GM15510 (cell line): ENCODE results near the gene CDH12.

Source experiments
- POLR2A ChIP-seq: IDR thresholded peaks from 3 replicates; pipeline ENCODE4 v1.6.1; 2011; ENCODE audit warnings: borderline replicate concordance; ENCODE audit not compliant: insufficient read length; ENCODE audit errors: extremely low read depth

CDH12 gene

DNA sequence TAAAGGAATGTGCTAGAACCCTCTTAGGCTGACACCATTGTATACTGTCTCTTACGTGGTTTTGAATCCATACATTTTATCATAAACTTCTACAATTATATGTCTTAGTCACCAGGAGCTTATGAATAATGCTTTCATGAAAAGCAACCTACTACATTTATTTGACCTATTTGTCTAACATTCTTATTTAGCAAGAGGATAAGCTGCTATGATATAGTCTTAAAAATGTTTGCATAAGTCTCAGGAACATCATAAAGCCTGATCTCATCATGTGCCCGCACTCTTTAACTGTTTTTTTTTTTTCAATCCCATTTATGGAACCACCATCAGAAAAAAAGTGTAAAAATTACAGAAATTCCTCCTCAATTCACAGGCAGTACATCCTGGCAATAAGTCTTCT, 59.7 kb downstream of the CDH12 start:
- TF ChIP-seq POLR2A: no peak

DNA sequence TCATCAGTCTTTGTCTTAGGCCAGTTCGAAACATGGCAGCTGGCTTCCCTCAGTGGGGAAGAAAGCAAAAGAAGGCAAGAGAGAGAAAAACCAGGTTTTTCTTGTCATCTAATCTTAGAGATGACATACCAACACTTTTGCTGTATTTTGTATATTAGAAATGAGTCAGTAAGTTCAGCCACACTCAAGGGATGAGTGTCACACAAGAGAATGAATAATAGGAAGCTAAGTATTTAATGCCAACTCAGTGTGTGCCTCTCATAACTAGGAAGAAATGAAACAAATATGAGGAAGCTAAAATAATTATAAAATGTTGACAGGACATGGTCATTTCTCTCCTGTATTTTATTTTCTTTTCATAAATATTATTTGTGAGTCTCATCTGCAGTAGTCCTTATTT, 65.3 kb downstream of the CDH12 start:
- TF ChIP-seq POLR2A: no peak

DNA sequence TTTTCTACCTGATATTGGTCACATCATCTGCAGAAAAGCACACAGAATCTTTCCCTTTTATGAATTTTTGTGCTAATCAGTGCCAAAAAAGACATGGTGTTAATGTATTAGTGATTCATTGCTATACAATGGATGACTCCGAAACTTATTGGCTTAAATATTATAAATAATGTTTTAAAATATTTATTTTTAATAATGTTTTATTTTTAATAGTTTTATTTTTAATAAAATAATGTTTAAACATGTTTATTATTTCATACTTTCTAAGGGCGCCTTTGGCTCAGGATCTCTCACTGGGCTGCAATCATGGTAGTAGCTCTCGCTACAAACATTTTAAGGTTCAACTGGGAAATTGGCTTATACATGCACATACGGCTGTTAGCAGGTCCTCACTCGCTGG, 65.7 kb downstream of the CDH12 start:
- TF ChIP-seq POLR2A: no peak

DNA sequence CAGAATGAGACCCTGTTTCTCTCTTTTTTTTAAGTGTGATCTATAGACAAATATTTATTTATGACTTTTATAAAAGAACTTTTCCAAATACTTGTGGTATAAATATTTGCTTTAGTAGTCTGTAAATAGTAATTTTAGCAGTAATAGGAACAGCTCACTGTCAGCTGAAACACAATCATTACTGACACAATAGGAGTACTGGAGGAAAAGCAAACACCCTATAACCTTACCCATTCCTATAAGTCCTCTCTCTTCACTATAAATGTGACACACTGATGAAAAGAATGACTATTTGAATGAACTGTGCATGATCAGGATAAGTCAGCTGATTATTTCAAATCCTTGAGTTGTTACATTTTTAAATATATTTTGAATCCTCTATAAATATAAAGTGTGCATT, 72.4 kb downstream of the CDH12 start:
- no peak for TF ChIP-seq POLR2A

DNA sequence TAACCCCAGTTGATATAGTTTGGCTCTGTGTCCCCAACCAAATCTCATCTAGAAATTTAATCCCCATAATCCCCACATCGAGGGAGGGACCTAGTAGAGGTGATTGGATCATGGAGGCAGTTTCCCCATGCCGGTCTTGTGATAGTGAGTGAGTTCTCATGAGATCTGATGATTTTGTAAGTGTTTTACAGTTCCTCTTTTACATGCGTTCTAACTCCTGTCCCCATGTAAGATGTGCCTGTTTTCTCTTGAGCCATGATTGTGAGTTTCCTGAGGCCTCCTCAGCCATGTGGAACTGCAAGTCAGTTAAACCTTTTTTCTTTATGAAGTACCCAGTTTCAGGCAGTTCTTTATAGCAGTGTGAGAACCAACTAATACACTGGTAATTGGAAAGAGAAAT, 73.6 kb downstream of the CDH12 start:
- TF ChIP-seq POLR2A: no peak

DNA sequence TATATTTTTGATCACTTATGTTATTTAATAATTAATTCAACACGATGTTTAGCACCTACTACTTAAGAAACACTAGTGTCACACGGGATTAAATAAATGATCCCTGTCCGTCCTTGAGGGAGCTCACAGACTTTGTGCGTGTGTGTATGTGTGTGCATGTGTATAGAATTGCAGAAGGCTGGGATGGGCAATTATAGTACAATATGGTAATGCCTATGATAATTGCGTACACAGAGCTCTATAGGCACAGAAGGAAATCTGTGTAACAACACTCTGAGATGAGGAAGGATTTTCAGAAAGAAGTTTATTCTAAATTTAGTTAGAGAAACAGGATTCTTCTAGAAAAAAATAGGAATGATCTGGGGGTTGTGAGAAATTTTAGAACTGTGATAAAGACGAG, 76.9 kb downstream of the CDH12 start:
- no peak for TF ChIP-seq POLR2A

DNA sequence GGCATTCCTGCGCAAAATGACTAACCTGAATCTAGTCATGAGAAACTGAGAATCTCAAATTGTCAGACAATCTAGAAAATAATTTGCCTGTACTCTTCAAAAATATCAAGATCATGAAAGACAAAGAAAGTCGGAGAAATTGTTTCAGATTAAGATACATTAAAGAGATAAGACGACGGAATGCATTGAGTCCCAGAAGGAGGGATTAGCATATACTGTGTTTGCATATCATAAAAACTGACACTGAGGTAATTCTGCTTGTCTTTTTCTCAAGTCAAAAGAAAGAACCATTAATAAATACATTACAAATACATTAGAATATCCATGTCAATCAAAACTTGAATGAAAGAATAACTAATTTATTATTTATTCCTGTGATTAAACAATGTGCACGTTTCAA, 88.4 kb downstream of the CDH12 start:
- no peak for TF ChIP-seq POLR2A

DNA sequence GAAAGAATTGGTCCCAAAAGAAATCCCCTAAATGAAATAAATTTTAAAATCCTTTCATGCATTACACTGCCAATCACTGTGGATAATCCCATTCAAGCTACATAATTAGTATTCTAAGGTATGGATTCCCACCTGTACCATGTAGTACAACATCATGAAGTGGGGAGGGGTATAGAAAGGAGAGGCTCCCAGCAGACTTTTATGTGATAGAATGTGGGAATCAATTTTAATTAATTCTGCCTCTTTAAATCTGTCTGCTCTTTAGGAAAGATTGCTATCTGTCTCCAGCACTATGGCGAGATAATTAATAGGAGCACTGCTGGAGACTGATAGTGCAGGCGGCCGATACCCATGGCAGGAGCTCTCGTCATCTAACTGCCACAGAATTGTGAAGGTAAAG, 95.4 kb downstream of the CDH12 start:
- no peak for TF ChIP-seq POLR2A

DNA sequence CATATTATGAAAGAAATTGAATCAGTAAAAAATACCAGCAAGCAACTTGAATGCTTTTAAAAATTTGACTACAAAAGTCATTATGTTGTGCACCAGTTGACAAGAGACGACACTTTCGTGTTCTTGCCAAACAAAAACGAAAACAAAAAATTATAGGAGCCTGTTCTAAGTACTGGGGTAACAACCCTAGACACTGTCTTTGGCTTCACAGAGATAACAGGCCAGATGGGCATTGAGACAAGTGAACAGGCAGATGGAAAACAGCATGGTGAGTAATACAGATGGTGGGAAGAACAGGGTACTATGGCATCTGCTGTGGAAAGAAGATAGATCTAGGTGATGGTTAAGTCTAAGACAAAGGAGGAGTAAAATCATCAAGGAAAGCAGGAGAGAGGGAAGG, 99.0 kb downstream of the CDH12 start:
- TF ChIP-seq POLR2A: no peak

DNA sequence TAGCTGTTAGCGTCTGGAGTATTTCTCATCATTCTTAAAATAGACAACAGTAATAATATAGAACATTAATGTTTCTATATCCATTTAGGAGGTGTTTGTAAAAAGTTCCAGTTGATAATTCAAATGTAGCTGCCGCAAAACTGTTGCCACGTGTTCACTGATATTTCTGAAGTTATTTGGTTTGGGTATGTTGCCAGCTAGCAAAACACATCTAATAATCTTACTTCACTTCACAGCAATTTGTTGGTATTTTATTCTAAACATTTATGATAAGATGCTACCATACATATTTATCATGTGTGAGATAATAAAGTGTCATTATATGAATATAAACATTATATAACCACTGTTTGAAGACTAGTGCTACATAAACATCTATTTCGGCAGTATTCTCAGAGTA, 101.6 kb downstream of the CDH12 start:
- TF ChIP-seq POLR2A: no peak

DNA sequence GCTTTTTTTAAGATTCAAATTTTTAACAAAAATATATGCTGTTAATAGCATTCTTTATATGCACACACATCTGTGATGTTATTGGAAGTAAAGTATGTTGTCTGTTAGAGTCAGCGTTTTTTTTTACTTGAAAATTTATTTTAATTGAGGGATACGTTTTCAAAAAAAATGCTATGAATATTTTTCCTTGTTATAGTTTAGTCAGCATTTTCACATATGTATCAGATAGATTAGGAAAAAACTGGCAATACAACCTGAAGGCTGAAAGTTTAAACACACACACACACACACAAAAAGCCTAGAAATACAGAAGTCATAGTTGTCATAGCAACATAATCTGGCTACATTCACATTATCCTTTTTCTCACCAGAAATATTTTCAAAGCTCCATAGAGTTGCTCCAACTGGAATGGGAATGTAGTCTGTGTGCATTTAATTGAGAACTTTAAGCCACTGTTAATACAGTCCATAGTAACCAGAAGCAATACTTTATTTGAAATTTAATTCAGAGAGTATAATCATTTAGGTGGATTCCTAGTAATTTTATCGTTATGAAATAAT, 116.6 kb downstream of the CDH12 start:
- no peak for TF ChIP-seq POLR2A

DNA sequence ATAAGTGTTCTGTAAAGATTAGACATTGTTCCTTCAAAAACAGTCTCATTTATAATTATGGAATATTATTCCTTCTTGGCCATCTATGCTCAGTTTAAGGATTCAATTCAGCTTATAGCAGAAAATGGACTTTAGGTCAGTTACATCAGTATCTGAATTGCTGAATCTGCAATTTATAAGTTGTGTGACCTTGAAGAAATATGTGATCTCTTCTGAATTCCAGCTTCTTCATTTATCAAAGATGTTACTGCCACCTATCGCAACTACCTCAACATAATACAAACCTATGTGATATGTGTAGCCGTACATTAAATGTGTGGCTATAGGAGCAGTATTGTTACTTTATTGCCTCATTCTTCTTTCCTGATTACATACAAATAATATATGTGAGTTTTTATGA, 118.2 kb downstream of the CDH12 start:
- no peak for TF ChIP-seq POLR2A

DNA sequence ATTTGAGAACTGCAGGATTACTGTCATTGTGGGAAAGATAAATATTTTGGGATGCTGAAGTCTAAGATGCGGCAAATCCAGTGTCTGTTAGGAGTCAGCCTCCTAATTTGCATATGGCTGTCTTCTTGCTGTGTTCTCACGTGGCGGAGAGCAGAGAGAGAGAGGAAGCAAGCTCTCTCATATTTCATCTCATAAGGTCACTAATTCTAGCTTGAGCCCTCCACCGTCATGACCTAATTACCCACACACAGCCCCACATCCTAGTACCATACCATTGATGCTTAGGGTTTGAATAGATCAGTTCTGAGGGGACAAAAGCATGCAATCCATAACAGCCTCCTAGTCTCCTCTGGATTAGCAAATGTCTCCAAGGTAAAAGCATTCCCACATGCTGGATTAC, 124.5 kb downstream of the CDH12 start:
- TF ChIP-seq POLR2A: no peak

DNA sequence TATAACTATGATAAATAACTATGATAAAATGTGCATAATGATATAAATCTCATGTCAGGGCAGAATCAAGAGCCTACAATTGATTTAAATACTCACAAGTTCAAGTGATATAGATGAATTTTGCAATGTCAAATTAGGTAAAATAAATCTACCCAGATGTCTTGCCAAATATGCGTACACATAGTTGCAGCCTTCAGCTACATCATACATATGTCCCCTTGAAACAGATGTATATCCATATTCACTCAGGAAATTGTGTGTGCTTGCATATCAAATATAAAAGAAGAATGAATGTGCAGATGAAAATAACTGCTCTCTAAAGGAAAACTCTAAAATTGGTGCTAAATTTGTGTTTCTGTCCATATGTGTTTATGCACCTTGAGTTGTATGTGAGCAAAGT, 130.7 kb downstream of the CDH12 start:
- TF ChIP-seq POLR2A: no peak

DNA sequence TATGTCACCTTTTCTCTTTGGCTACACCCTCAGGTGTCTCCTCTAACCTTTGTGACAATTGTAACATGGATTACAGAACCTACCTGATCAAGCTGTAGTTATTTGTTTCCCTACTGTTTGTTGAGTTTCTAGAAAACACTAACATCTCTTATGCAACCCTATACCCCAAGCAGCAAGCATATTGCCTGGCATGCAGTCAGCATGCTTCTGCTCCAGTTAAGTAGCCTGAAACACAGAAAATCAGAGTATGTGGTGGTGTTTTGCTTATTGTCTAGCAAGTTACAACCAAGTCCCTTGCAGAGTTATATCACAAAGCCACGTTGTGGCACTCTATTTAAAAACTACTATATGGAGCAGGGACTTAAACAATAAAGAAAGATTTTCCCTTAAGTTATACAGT, 131.1 kb downstream of the CDH12 start:
- TF ChIP-seq POLR2A: no peak

DNA sequence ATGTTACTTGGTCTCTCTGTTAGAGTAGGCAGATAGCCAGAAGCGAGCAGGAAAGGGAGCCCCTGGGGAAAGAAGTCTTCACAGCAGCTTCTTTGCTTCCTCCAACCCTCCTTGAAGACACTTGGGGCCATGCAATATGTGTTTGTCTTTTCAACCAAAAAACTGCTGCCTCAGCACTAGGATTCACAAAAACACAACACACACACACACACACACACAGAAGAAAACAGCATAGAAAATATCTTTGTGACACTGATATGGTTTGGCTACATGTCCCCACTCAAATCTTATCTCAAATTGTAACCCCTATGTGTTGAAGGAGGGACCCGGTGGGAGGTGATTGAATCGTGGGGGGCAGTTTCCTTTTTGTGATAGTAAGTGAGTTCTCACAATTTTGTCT, 133.3 kb downstream of the CDH12 start:
- TF ChIP-seq POLR2A: no peak

DNA sequence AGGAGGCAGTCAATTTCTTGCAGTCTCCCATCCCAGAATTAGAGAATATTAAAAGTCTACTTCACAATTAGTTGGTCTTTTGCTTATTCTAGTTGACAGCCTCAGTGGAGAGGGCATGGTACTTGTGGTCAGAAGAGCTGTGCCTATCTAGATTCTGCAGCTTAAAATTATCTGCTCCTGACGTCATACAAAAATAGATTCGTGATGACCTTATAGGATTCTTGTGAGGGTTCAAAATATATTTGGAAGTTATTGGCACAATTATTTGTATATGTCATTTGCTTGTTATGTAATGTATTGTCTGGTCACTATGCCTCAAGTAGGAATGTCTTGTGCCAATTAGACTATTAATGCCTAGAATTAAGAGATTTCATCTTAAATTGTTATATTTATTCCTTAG, 142.5 kb downstream of the CDH12 start:
- TF ChIP-seq POLR2A: no peak

DNA sequence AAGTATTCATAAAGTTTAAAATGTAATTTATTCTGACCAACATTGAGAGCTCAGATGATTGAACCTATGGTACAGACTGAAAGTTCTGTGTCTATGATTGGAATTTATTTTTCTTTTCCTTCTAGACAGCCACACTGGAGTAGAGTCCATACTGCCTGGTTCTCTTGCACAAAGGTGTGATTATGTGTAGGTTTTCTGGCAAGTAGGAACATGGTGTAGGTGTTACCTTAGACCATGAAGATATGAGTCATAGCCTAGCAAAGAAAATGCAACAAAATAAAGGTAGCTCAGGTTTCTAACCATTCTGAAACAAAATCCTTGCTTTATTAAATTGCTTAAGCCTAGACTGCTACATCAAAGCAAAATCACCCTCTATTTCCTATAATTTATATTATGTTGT, 143.4 kb downstream of the CDH12 start:
- no peak for TF ChIP-seq POLR2A

DNA sequence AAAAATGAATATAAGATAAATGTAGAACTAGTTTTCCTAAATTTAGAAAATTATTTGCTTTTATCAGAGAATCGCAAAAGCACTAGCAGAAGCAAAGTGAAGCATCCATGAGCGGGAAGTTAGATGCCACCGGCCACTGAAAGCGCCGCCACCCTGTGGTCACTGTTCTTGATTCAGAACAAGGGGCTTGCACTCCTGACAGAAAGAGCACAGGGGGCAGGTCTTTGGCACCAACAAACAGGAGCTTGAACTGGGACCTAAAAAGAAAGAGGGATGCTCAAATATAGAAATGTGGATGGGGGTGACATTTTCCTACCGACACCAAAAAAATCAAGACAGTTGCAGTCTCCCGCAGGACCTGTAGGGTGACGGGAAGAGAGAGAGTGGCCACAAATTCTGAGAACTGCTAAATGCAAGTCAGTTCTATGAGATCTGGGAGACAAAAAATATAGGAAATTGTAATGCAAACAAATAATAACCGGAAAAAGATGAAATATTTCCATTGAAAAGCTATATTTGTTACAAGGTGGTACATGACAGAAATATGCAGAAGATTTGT, 144.3 kb downstream of the CDH12 start:
- no peak for TF ChIP-seq POLR2A
